Coronary artery (tissue), 2 donors: ENCODE results near the gene OR13A1.
"Not testable (repeated sequence)": the region's sequence is repeated elsewhere in the genome, so short reads cannot be mapped to it uniquely, and the experiment has no call there.

ENCODE experiments used
- DNase-seq: peaks from one replicate; pipeline ENCODE4 v3.0.0-alpha.2; 2017; ENCODE audit warnings: low spot score
- H3K27ac ChIP-seq, 2 donors: fragments of 200-600 bp; sonication (generic); one replicate each; pipeline ENCODE4 v1.5.1; 2016 to 2019
- H3K4me3 ChIP-seq: fragments of 200-600 bp; sonication (generic); 2 replicates; pipeline ENCODE4 v1.5.1; 2016; ENCODE audit warnings: mild to moderate bottlenecking, moderate library complexity
- TF ChIP-seq, protein P1 (sequence below): fragments of 200-600 bp; sonication (generic); IDR thresholded peaks from one replicate; pipeline ENCODE4 v1.5.1; 2019; ENCODE audit warnings: antibody characterized with exemption

The OR13A1 gene, protein sequence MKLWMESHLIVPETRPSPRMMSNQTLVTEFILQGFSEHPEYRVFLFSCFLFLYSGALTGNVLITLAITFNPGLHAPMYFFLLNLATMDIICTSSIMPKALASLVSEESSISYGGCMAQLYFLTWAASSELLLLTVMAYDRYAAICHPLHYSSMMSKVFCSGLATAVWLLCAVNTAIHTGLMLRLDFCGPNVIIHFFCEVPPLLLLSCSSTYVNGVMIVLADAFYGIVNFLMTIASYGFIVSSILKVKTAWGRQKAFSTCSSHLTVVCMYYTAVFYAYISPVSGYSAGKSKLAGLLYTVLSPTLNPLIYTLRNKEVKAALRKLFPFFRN

DNA sequence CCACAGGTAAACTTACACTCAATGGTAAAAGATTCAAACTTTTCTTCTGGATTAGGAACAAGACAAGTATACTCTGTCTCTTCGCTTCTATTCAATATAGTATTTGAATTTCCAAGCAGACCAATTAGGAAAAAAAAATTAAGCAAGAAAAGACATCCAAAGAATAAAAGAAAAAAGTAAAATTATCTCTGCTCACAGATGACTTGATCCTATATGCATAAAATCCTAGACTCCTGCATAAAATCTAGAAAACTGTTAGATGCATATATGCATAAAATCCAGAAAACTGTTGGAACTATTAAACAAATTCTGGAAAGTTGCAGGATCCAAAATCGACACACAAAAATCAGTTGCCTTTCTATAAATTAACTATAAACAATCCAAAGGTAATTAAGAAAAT, at the start of gene OR13A1:
Gene OR13A1 (minus strand): TSS at position 101 of the 400 bp plus-strand sequence. CDS start 11,186 bp downstream, outside the sequence.
- H3K4me3 ChIP-seq = no peak within 1 kb of the TSS
- no peak within 1 kb of the TSS for H3K27ac ChIP-seq
- TF ChIP-seq, protein P1, sequence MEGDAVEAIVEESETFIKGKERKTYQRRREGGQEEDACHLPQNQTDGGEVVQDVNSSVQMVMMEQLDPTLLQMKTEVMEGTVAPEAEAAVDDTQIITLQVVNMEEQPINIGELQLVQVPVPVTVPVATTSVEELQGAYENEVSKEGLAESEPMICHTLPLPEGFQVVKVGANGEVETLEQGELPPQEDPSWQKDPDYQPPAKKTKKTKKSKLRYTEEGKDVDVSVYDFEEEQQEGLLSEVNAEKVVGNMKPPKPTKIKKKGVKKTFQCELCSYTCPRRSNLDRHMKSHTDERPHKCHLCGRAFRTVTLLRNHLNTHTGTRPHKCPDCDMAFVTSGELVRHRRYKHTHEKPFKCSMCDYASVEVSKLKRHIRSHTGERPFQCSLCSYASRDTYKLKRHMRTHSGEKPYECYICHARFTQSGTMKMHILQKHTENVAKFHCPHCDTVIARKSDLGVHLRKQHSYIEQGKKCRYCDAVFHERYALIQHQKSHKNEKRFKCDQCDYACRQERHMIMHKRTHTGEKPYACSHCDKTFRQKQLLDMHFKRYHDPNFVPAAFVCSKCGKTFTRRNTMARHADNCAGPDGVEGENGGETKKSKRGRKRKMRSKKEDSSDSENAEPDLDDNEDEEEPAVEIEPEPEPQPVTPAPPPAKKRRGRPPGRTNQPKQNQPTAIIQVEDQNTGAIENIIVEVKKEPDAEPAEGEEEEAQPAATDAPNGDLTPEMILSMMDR = no peak
- no peak for DNase-seq

DNA sequence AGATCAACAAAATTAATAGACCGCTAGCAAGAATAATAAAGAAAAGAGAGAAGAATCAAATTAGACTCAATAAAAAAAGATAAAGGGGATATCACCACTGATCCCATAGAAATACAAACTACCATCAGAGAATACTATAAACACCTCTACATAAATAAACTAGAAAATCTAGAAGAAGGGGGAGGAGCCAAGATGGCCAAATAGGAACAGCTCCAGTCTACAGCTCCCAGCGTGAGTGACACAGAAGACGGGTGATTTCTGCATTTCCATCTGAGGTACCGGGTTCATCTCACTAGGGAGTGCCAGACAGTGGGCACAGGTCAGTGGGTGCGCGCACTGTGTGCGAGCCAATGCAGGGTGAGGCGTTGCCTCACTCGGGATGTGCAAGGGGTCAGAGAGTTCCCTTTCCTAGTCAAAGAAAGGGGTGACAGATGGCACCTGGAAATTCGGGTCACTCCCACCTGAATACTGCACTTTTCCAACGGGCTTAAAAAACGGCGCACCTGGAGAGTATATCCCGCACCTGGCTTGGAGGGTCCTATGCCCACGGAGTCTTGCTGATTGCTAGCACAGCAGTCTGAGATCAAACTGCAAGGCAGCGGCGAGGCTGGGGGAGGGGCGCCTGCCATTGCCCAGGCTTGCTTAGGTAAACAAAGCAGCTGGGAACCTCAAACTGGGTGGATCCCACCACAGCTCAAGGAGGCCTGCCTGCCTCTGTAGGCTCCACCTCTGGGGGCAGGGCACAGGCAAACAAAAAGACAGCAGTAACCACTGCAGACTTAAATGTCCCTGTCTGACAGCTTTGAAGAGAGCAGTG, 46.8 kb upstream of the OR13A1 start:
- H3K4me3 ChIP-seq, H3K27ac ChIP-seq, DNase-seq: not testable (repeated sequence)

DNA sequence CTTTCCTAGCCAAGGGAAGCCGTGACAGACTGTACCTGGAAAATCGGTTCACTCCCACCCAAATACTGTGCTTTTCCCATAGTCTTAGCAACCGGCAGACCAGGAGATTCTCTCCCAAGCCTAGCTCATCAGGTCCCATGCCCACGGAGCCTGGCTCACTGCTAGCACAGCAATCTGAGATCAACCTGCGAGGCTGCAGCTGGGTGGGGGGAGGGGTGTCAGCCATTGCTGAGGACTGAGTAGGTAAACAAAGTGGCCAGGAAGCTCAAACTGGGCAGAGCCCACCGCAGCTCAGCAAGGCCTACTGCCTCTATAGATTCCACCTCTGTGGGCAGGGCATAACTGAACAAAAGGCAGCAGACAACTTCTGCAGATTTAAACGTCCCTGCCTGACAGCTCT, 43.6 kb upstream of the OR13A1 start:
- H3K4me3 ChIP-seq, H3K27ac ChIP-seq, DNase-seq: not testable (repeated sequence)

DNA sequence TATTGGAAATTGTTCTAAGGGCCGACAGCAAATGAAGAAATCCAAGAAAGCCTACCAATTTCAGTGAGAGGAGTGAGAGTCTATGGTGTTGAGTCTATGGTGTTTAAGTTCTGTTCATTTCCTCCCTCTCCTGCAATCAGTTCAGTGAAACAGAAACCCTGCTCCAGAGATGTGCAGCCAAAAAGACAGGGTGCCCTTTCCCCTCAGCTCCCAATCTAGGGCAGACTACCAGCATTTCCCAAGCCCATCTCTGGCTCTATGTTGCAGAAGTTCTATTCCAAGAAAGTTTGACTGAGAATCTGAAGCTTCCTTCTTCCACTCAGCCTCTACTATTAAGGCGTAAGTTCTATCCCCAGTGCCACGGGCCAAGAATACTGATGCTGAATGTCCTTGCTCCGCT, 40.1 kb upstream of the OR13A1 start:
- TF ChIP-seq, protein P1 = no peak
- no peak for DNase-seq
- Histone ChIP-seq H3K4me3 (no peak overlapping the region), H3K27ac (no peak overlapping the region)

DNA sequence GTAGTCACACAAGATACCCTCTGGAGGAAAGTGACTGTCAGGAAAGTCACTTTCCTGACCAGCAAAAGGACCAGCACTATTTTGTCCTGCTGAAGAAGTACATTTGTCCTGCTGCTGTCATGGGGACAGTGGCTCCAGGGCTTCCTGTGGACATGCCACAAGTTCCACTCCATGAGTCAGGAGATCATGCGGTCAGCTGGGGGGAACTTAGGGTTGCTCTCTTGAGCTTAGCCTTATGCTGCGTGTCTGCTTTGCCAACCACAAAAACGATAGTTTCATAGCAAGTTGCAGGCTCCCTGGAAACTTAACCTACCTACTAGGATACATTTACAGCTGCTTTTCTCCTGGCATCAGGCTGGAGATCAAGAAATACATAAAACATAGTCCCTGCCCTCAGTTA, 38.9 kb upstream of the OR13A1 start:
- TF ChIP-seq, protein P1 = no peak
- no peak overlapping the region for H3K4me3 ChIP-seq
- DNase-seq = no peak
- no peak overlapping the region for H3K27ac ChIP-seq

DNA sequence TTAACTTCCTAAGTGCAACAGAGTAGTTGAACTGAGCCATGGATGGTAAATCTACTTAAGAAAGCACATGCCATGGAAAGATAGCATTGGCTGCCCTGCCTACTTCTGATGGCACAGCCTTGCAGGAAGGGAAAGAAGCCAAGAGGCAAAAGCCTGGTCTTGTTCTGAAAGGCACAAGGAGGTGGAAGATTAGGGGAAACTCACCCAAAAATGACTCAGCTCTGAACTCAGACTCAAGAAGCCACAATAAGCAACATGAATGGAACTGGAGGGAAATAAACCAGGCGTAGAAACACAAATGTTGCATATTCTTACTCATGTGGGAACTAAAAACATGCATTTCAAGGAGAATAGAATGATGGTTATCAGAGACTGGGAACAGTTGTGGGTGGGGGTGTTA, 37.8 kb upstream of the OR13A1 start:
- Histone ChIP-seq H3K4me3 (no peak overlapping the region), H3K27ac (no peak overlapping the region)
- TF ChIP-seq, protein P1 = no peak
- DNase-seq = no peak

DNA sequence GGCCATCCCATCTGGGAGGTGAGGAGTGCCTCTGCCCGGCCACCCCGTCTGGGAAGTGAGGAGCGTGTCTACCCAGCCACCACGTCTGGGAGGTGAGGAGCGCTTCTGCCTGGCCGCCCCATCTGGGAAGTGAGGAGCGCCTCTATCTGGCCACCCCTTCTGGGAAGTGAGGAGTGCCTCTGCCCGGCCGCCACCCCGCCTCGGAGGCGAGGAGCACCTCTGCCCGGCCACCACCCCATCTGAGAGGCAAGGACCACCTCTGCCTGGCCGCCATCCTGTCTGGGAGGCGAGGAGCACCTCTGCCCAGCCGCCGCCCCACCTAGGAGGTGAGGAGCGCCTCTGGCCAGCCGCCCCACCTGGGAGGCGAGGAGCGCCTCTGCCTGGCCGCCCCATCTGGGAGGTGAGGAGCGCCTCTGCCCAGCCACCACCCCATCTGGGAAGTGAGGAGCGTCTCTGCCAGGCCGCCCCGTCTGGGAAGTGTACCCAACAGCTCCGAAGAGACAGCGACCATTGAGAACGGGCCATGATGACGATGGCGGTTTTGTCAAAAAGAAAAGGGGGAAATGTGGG, 32.9 kb upstream of the OR13A1 start:
- H3K4me3 ChIP-seq, H3K27ac ChIP-seq, DNase-seq: not testable (repeated sequence)

DNA sequence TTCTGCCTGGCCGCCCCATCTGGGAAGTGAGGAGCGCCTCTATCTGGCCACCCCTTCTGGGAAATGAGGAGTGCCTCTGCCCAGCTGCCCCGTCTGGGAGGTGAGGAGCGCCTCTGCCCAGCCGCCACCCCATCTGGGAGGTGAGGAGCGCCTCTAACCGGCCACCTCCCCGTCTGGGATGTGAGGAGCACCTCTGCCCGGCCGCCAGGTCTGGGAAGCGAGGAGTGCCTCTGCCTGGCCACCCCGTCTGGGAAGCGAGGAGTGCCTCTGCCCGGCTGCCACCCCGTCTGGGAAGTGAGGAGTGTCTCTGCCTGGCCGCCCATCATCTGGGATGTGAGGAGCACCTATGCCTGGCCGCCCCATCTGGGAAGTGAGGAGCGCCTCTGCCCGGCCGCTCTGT, 32.1 kb upstream of the OR13A1 start:
- H3K4me3 ChIP-seq, H3K27ac ChIP-seq, DNase-seq: not testable (repeated sequence)

DNA sequence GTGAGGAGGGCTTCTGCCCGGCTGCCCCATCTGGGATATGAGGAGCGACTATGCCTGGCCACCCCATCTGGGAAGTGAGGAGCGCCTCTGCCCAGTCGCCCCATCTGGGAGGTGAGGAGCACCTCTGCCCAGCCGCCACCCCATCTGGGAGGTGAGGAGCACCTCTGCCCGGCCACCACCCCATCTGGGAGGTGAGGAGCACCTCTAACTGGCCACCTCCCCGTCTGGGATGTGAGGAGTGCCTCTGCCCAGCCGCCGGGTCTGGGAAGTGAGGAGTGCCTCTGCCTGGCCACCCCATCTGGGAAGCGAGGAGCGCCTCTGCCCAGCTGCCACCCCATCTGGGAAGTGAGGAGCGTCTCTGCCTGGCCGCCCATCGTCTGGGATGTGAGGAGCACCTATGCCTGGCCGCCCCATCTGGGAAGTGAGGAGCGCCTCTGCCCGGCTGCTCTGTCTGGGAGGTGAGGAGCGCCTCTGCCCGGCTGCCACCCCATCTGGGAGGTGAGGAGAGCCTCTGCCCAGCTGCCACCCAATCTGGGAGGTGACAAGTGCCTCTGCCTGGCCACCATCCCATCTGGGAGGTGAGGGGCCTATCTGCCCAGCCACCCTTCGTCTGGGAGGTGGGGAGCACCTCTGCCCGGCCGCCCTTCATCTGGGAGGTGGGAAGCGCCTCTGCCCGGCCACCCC, 31.4 kb upstream of the OR13A1 start:
- DNase-seq, H3K27ac ChIP-seq, H3K4me3 ChIP-seq: not testable (repeated sequence)

DNA sequence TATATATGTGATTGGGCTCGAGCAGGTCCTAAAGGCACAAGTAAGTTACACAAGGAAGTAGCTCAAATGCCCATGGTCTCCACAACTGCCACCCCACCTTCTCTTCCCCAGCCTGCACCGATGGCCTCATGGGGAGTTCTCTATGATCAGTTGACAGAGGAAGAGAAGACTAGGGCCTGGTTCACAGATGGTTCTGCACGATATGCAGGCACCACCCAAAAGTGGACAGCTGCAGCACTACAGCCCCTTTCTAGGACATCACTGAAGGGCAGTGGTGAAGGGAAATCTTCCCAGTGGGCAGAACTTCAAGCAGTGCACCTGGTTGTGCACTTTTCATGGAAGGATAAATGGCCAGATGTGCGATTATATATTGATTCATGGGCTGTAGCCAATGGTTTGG, 25.0 kb upstream of the OR13A1 start:
- not testable (repeated sequence) for H3K4me3 ChIP-seq, DNase-seq, H3K27ac ChIP-seq
